ENCODE data around the gene ACP1.
A peak's percentile ranks its signal among the peaks of the same experiment; 100 is the strongest.

ACP1 gene

DNA sequence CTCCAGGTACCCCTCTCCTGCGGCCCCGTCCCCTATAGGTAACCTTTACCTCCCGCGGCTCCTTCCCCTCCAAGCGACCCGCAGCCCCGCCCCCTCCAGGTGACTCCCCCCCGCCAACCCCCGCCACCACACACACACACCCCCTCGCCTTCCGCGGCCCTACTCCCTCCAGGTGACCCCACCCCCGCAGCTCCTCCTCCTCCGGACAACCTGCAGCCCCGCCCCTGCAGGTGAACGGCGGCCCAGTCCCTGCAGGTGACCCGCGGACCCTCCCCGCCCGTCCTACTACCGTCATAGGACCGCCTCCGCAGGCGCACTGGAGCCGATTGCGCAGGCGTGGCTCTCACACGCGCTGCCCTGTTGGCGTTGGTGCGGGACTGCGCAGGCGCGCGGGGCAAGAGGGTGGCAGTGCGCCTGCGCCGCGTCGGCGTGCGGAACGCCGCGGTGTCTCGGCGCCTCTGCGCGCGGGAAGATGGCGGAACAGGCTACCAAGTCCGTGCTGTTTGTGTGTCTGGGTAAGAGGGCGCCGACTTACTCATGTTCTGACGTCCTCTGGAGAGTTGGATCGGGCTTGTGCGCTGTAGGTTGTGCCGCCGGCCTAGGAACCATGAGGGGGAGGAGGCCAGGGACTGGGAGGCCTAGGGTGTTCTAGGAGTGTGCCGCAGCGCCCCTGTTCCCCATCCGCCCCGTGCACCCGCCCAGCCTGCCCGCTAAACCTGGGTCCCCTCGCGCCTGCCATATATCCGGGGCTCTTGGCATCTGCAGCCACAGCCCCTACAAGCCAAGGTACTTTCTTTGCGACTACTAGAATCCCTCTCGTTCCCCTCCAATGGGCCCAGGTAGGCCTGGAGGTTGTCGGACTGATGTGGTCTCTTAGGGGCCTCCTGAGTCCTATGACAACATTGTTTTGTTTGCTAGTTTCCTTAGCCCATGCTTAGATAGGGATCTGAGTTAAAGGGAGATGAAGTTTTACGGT lies at the start of gene ACP1:
TSS of gene ACP1 (plus strand) at position 455 of the 976 bp plus-strand sequence. CDS start at position 473, 18 bp downstream.
- DNase-seq, result peak; percentile 96

DNA sequence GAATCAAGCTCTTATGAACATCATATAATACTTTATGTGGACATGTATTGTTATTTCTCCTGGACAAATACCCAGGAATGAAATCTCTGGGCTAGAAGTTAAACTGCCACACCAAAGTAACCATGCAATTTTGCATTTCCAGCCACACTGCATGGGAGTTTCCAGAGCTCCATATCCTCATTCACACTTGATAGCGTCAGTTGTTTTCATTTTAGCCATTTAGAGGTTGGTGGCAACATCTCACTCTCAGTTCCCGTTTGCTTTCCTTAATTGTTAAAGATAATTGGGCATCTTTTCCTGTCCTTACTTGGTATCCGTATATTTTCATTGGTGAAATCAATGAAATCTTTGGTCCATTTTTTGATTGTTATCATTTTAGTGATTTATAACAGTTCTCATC lies 48.7 kb upstream of the ACP1 start:
- DNase-seq, result no peak

- DNase-seq, result no peak
Observed at GRCh38 chr2:223451-223850, 41.3 kb upstream of the ACP1 start.

DNA sequence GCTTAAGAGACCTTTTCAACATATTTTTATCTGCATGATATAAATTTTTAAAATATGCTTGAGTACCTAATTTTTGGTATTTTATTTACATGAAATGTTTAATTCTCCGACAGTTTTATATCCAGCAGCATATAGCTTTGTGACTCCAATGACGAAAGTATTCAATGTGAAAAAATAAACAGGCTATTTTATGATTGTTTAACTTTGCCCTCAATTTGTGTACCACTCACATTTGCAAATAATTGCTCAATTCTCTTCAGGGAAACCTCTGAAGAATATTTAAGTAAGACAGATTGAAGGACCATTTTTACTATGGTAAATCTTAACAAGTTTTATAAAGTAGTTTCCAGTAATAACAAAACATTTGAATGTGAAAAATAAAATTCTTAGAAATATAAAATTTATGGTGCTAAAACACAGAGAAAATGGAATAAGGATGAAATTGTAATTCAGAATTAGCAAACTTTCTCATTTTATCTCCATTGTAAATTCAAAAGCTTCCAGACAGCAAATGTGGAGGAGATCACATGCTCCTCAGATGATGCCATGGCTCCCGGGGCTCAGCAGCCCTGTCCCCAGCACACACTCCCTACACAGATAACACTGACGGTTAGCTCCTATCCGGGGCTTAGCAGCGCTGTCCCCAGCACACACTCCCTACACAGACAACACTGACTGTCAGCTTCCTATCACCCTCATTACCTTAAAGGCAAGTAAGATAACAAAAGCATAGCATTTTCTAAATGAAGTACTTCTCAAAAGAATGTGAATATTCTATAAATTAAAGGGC lies 40.6 kb upstream of the ACP1 start:
- no peak for DNase-seq

DNA sequence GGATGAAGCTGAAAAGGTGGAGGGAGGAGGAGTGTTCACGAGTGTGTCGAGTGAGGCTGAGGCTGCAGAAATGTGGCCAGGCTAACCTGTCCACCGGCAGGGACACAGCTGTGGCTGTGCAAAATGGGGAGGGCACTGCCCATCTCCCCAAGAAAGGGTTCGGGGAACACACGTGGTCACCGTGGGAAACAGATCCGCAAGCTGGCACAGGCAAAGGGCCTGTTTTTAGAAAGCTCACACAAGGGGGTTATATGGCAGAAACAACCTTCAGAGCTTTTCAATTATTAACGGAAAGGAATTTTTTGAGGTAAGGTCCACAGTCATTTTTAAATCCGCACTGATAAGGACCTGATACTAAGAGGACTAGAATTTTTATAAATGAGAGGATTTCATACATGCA lies 36.6 kb upstream of the ACP1 start:
- no peak for DNase-seq

- DNase-seq, result no peak
Observed at GRCh38 chr2:228518-229278, 36.0 kb upstream of the ACP1 start.

DNA sequence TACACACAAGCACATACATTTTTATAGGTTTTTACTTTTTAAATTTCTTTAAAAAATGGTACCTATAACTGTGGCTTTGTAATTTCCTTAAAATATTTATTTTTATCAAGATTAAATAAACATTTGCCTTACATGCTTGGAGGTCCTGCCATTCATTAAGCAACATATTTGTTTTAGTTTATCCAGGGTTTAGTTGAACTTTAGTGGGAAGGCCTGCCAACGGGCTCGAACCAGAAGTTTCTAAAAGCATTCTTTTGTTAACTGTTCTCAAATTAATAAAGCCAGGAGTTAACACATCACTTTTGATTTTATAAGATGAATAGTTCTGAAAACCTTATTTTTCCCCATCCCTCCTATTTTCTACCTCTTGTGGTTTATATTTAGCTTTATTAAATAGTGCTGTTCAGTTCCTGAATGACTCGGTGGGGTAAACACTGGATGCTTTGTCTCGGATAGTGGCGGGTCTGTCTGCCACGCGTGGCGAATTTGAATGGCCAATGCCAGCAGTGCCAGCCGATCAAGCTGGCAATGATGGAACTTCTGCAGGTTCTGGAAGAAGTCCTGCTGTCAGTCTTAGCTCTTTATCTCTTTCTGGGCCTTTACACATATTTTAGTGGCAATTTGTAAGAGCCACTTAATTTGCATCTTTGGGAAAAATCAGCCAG lies 33.1 kb upstream of the ACP1 start:
- no peak for DNase-seq

GRCh38 chr2:233030-233429 lies 31.7 kb upstream of the ACP1 start:
- no peak for DNase-seq

DNA sequence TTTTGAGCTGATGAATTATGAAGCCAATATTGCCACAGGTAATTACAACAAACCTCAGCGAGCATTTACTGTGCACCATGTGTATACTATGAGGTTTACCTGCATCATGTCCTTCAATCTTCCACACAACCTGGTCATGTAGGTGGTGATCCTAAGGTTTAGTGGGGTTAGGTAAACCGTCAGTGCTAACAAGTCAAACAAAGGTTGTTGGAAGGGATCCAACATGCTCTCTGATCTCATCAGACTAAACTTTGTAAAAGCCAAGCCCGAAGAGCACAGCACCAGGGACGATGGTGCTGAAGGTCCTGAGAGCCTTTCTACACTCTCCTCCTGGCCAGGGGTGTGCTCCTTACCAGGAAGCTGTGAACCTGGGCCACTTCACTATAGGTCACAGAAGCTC lies 30.3 kb upstream of the ACP1 start:
- DNase-seq, result no peak

GRCh38 chr2:236993-237539 lies 27.7 kb upstream of the ACP1 start:
- DNase-seq, result no peak

GRCh38 chr2:237878-238277 lies 26.9 kb upstream of the ACP1 start:
- DNase-seq, result peak; percentile 24

DNA sequence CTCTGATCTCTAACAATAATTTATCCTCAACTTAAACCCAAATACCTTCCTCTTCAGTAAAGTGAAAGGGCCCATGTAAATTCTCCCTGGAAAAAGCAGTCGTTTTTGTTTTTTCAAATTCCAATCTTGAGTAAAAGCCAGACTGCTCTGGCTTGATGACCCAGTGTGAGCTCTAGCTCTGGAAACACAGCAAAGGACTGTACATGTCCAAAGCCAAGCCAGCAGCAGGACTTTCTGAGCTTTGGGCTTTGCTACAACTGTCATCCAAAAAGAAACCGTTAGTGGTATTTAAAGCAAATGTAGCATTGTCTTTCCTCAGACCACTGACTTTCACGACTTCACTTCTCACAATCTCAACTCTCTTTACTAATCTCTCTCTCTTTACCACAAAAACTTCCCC lies 26.3 kb upstream of the ACP1 start:
- DNase-seq, result no peak

DNA sequence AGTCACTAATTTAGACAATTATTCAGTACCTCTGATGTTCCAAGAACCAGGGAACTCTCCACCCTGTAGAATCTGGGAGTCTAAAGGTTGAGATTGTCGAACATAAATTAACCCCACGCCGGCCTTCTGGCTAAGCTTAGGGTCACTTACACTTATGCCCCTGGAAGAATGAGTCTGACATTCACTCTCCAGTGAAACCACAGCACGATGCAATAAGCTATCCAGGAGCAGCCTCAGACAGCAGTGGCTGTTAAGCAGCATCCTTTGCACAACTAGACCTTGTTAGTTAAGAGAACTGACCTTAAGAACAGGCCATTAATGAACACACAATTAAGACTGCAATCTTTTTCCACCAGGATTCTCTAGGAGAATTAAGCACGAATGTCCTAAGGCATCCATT lies 25.9 kb upstream of the ACP1 start:
- no peak for DNase-seq

- DNase-seq, result no peak
Observed at GRCh38 chr2:244547-244946, 20.2 kb upstream of the ACP1 start.

- DNase-seq, result no peak
Observed at GRCh38 chr2:246489-247144, 18.1 kb upstream of the ACP1 start.

DNA sequence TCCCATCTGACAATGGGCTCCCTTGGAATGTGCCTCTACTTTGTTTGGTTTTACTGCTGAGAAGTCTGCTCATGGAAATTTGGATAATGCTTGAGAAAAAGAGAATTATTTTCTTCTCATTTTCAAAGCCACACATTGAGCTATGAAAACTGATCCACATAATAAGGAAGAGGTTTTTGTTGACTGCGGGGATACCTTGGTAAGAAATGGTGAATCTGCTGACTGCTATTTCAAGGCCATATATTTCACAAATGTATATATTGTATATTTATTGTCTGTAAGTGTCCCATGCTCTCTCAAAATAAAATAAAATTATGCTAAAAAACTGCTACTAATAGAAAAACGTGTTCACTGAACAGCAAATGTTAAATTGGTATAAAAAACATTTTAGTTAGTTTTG lies 16.0 kb upstream of the ACP1 start:
- no peak for DNase-seq

DNA sequence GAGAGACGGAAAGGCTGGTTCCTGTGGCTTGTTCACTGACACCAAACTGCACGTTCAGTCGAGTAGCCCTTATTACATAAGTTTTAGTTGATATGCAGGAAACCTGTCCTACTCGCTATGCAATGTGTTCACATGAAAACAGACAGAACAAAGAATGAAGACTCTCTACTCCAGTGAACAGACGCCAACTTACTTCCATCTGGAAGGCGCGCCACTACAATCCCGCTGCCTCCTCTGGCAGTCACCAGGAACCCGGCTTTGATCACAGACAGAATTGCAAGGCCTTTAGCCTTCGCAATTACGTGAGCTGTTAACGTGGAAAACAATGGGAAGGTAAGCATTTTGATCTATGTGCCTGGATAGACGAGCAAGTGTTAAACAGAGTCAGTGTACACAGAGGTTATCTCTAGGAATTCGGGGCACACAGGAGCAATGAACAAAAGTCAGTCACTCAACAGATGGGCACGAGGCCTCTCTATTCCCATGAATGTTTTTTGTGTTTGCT lies 15.2 kb upstream of the ACP1 start:
- DNase-seq, result no peak

- DNase-seq, result no peak
Observed at GRCh38 chr2:252001-252602, 12.6 kb upstream of the ACP1 start.

DNA sequence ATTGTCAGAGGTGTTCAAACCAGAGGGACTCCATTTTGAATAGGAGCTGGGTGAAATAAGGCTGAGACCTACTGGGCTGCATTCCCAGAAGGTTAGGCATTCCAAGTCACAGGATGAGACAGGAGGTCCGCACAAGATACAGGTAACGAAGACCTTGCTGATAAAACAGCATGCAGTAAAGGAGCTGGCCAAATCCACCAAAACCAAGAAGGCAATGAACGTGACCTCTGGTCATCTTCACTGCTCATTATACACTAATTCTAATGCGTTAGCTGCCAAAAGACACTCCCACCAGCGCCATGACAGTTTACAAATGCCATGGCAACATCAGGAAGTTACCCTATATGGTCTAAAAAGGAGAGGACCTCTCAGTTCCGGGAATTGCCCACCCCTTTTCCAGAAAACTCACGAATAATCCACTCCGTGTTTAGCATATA lies 11.5 kb upstream of the ACP1 start:
- DNase-seq, result no peak

GRCh38 chr2:254241-254640 lies 10.5 kb upstream of the ACP1 start:
- no peak for DNase-seq

DNA sequence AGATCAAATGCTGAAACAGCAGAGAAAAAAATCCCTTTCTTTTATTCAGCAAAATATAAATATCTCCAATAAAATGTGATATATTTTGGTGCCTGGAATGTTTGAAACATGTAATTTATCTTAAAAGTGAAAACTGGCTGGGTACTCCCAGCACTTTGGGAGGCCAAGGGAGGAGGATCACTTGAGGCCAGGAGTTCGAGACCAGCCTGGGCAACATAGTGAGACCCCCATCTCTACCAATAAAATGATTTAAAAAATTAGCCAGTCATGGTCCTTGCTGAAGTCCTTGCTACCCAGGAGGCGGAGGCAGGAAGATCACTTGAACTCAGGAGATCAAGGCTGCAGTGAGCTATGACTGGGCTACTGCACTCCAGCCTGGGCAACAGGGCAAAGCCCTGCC lies 9.6 kb upstream of the ACP1 start:
- no peak for DNase-seq
